Nucleus accumbens (tissue), 56 donors: Measurements from ENCODE around the gene LRFN3.

ENCODE experiments used
- DNase-seq, 56 donors: peaks; one replicate each; lab custom pipeline; 2025; lab: John Stamatoyannopoulos, UW

Gene LRFN3

GRCh38 chr19:35993923-35994598, 57.9 kb downstream of the LRFN3 start:
- peak in 19 of 56 donors; percentile 8 to 44 (median 22) for DNase-seq
